B cell (primary cell): ENCODE results near the gene TMEM132A.

Source experiments
- EZH2 ChIP-seq: IDR thresholded peaks from 2 replicates; pipeline ENCODE4 v1.6.1; 2012; ENCODE audit warnings: borderline replicate concordance, low read depth, mild to moderate bottlenecking, moderate library complexity, low read length; ENCODE audit not compliant: insufficient read depth, poor library complexity, severe bottlenecking
- TF ChIP-seq, protein P1 (sequence below): fragments of 200-600 bp; IDR thresholded peaks from one replicate; pipeline ENCODE4 v1.8.0; 2022; ENCODE audit warnings: antibody characterized with exemption, mild to moderate bottlenecking

DNA sequence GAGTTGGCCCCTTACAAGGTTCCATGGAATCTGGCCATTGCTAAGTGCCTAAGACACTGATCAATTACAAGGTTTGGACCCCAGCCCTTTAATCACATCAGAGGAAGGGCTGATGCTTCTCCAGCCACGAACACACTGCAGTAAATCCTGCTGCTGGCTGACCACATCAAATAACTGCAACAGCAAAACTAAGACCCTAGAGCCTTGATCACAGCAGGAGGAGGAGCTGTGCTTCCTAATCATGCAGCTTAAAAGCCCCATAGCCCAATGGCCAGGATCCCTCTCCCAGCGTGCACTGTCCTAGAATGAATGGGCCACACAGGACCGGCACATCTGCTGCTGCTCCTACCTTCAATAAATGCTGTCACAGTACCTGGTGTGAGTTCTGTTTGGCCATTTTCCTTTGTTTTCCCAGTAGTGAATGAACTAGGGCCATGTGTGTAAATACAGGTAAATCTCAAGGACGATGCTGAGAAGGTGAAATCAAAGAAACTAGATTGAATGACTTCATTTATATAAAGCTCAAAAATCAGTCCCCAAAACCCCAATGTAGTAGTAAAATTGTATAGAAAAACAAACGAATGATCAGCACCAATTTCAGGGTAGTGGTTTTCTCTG, 44.2 kb upstream of the TMEM132A start:
- TF ChIP-seq, protein P1, sequence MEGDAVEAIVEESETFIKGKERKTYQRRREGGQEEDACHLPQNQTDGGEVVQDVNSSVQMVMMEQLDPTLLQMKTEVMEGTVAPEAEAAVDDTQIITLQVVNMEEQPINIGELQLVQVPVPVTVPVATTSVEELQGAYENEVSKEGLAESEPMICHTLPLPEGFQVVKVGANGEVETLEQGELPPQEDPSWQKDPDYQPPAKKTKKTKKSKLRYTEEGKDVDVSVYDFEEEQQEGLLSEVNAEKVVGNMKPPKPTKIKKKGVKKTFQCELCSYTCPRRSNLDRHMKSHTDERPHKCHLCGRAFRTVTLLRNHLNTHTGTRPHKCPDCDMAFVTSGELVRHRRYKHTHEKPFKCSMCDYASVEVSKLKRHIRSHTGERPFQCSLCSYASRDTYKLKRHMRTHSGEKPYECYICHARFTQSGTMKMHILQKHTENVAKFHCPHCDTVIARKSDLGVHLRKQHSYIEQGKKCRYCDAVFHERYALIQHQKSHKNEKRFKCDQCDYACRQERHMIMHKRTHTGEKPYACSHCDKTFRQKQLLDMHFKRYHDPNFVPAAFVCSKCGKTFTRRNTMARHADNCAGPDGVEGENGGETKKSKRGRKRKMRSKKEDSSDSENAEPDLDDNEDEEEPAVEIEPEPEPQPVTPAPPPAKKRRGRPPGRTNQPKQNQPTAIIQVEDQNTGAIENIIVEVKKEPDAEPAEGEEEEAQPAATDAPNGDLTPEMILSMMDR, result no peak
- no peak for TF ChIP-seq EZH2
